HG03135 (cell line): ENCODE measurements around the gene CRIM1.

ENCODE experiments used
- ATAC-seq: cut with Tn5 transposase; IDR thresholded peaks from one replicate; pipeline ENCODE4 v1.9.1; 2021; ENCODE audit warnings: mild to moderate bottlenecking, moderate library complexity; ENCODE audit not compliant: unreplicated experiment

The CRIM1 gene

DNA sequence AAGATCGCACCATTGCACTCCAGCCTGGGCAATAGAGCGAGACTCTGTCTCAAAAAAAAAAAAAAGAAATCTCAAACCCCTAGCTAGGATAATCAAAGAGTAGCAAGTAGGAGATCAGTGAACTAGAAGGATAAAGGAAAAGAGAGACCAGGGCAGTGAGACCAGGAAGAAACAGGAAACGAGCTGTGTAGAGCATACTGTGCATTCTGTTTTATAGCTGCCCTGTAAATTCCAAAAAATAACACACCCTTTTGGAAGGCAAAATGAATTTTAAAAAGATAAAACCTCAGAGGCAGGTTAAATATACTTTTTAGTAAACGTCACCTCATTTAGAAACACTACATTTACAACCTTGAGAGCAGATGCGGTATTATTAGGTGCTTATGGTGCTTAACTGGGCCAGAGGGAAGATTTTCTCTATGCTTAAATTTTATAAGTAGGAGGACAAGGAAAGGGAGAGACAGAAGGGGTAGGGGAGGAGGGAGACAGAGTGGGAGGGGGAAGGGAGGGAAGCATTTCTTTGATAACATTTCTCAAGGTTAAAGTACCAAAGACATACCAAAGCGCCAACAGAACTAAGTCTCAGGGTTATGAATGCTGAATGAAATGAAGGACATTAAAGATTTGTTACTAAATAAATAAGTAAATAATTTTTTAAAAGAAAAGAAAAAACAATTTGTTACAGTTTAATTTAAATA is 212.3 kb downstream of the CRIM1 start:
- no peak for ATAC-seq

- no peak for ATAC-seq
Observed at GRCh38 chr2:36568516-36569246, 213.1 kb downstream of the CRIM1 start.

- ATAC-seq: no peak
Observed at GRCh38 chr2:36569267-36569856, 213.8 kb downstream of the CRIM1 start.

DNA sequence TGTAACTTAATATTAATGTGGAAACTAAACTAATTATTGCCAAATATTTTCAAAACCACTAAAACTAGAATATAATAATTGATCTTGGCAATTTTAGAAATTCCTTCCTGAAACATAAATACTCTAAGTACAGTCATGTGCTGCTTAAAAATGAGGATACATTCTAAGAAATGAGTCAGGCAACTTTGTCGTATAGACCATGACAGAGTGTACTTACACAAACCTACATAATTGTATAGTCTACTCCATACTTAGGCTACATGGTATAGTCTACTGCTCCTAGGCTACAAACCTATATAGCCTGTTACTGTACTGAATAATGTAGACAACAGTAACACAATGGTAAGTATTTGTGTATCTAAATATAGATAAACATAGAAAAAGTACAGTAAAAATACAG is 214.8 kb downstream of the CRIM1 start:
- ATAC-seq: no peak

DNA sequence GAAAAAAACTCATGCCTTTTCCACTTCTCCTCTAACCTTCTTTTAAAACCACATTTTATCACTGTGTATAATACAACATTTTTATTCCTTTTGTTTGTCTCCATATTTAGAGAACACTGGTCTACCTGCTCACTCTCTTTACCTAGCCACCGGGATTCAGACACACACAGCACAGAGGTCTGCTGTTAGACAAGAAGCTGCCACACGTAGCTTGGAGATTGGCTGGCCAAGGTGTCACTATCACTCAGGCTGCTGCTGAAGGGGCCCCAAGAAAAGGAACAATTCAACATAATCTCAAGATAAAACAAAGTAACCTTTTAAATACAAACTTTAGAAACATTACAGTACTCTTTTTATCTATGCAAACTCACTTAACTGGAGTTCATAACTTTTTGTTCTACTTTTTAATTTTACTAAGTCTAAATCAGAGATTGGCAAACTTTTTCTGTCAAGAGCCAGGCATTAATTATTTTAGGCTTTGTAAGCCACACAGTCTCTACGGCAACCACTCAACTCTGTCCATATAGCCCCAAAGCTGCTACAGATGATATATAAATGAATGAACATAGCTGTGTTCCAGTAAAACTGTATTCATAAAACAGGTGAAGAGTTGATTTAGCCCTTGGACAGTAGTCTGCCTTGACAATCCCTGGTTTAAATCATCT is 216.6 kb downstream of the CRIM1 start:
- no peak for ATAC-seq

DNA sequence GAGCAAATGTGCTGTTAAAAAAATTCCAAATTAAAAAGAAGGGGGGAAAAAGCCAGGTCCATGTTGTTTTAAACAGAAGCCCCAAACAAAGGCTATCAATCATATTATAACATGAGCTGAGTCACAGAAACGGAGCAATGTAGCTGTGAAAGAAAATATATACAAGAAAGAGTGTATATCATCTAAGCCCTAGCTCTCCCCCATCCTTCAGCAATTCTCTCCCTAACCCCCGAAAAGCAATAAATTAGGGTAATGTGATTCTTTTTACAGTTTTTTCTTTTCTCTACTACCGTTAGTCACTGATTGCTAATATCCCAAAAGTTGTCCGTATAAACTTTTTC is 217.1 kb downstream of the CRIM1 start:
- no peak for ATAC-seq

GRCh38 chr2:36573165-36573564 is 217.6 kb downstream of the CRIM1 start:
- ATAC-seq: no peak

- ATAC-seq: no peak
Observed at GRCh38 chr2:36574560-36574959, 219.0 kb downstream of the CRIM1 start.

DNA sequence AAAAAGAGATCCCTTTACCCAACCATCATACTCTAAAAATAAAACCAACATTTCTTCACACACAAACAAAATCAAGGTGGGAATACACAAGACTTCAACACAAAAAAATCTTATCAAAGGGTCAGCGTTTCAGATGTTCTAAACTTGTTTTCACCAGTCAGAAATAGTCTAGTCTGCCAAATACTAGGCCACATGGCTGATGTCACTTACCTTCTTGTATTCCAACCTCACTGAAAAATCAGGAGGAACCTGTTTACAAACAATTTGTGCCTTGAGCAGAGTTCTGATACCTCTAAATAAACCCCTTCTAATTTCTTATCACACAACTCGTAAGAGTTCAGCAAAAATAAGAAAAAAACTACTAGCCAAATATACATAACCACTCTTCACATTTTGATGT is 222.3 kb downstream of the CRIM1 start:
- no peak for ATAC-seq

DNA sequence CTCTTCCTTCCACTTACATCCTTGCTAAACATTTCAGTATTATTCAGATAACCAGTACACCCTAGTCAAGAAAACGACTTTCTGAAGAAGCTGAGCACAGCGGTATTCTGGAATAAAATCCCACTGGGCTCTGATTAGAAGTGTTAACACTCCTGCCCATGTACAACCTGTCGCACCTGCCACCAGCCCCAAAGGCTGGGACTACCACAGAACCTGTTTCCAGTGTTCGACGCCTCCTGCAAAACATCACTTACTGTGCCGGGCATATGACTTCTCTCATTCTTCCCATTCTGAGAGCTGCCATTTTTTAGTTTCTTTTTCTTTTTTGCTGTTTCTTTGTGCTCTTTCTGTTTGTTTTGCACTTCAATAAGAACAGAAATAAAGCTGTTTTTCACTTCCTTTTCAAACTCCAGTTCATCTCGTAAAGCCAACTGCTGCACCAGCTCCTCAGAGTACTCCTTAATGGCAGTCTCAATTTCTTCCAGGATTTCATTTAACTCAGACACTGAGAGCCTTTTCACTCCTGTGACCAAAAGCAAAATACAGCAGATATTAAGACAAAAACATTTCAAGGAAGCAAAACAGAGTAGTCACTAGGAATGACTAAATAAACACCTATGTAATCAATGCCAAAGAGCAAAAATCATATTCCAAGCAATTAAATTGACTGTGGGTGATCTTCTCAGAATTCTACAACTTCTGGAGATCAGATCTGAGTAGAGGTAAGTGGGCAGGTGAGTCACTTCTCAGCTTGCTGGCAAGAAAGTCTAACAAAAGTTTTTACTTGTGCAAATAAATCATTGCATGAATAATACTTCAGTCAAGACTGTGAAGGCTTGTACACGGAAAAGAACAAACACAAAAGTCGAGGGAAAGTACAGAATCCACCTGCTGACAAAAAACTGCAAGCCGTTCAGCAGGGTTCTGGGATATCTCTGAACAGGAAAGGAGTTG is 223.0 kb downstream of the CRIM1 start:
- no peak for ATAC-seq

GRCh38 chr2:36579297-36579664 is 223.7 kb downstream of the CRIM1 start:
- ATAC-seq: no peak

DNA sequence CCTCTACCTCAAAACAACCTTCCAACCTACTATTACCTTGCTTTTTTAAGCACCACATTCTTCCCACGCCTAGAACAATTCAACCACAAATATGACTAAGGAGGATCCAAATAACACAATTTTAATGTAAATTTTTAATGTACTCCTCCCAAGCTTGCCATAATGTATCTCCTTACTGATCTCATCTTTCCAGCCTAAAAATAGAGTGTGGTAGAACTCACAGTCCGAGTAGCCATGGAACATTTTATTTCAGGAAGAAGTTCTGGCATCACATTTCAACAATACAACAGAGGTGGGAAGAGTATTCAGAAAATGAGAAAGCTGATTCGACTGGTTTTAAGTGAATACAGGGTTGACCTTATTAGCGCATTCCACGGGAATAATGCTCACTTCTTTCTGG is 227.0 kb downstream of the CRIM1 start:
- no peak for ATAC-seq

DNA sequence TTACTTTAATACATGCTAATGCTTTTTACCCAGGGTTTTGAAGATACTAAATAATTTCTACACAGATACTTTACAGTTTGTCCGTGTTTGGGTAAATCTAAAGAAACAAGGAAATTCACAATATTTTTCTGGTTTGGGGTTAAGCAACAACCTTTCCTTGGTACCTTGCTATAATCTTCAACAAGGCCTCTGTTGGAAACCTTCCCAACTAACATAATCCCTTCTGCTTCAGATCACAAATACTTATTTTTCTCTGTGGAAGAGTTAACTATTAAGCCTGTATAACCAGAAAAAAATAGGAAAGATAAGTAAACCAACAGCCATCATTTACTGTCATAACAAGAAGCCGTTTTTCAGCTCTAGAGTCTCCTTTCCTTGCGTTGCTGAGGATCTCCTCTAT is 227.4 kb downstream of the CRIM1 start:
- no peak for ATAC-seq

GRCh38 chr2:36584148-36584794 is 228.7 kb downstream of the CRIM1 start:
- ATAC-seq: no peak

GRCh38 chr2:36586672-36587071 is 231.1 kb downstream of the CRIM1 start:
- ATAC-seq: no peak

GRCh38 chr2:36587101-36587500 is 231.5 kb downstream of the CRIM1 start:
- ATAC-seq: no peak

GRCh38 chr2:36587556-36587955 is 232.0 kb downstream of the CRIM1 start:
- no peak for ATAC-seq

- no peak for ATAC-seq
Observed at GRCh38 chr2:36589230-36589630, 233.7 kb downstream of the CRIM1 start.

DNA sequence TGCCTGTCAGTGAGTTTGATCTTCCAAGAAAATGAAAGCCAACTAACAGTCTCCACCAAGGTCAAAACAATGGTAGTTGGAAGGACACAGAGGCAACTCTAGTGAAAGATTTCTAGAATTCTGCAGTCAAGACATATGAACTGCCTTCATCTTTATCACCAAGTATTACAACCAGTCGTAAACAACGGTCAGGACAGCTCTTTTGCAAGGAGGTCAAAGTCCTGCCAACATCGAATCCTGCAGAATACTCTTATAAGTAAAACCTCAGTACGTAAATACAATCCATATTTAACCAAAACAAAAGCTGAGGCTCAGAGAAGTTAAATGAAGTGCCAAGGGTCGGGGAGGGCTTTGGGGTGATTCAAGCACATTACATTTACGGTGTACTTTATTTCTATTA is 239.3 kb downstream of the CRIM1 start:
- ATAC-seq: no peak

DNA sequence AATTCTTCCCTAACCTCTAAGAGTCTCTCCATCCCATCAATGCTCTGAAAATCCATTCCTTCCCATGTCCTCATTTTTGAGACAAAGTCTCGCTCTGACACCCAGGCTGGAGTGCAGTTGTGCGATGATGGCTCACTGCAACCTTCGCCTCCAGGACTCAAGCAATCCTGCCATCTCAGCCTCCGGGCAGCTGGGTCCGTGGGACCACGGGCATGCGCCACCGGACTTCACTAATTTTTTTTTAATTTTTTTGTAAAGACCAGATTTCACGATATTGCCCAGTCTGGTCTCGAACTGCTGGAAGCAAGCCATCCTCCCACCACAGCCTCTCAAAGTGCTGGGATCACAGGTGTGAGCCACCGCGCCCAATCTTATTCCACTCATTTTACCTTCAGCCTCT is 240.8 kb downstream of the CRIM1 start:
- no peak for ATAC-seq
